ENCODE measurements around the gene GAS7. TPM values are rescaled to one million over a fixed set of nuclear protein-coding genes. Genes with fewer than 3 reads are reported as not detected.

Gene GAS7
- total RNA-seq, 8 experiments from 2014 or later = 4.1 to 37.7 (median 9.7) TPM

DNA sequence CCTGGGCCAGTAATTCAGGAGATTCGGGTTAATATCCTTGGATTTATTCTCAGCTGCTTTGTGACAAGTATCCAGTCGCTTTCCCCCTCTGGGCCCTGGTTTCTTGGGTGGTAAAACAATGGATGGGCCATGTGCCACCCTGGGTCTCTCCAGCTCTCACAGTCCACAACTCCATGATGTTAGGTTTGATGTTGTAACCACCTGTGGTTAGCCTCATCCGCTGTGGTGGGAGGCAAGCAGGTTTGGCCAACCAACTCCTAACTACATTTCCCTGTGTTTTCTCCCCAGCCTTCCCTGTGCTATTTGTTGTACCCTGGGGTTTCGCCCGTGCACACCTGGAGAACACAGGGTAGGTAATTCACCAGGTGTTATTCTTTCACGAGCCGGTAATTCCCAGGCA is 337.6 kb downstream of the GAS7 start:
- 17 to 100% (median 67%) methylated on average over 2 to 6 of the region's 7 CpGs; no CpG with 5 or more reads in 2 of the 10 experiments for WGBS, 10 experiments
- no peak overlapping the region for H3K4me3 ChIP-seq
- no peaks in the 10 kb centered on the region for H3K4me1 ChIP-seq (replicated peaks in 1 of 2)
- in situ Hi-C loops (cut with MboI; ENCODE audit: low pct_unique_long_range_greater_than_20kb in 2 of 9, low sequenced_read_pairs in 9 of 9, unreplicated experiment in 9 of 9) = no loop called here
- ATAC-seq (replicated peaks in 6 of 8) = no peak
- H3K27ac ChIP-seq = no peak overlapping the region

Other genes with a start within 250 kb of the GAS7 start
- gene MYH13, start 174.4 kb upstream of the GAS7 start, total RNA-seq = under 1 TPM in 1 of 8 experiments, not detected in 7; 0.09 TPM
- gene MYH8, start 223.3 kb upstream of the GAS7 start, total RNA-seq = under 1 TPM in 3 of 8 experiments, not detected in 5; under 0.01 to 0.19 (median 0.17) TPM